Stimulated activated CD8-positive, alpha-beta memory T cell treated with anti-CD3 and anti-CD28 coated beads, Interleukin-15, amount 100 ng/mL, for 1 hour (primary cell): Measurements from ENCODE around the gene RFX2.
A peak's percentile ranks its signal among the peaks of the same experiment; 100 is the strongest.
"Not testable (repeated sequence)": the region's sequence is repeated elsewhere in the genome, so short reads cannot be mapped to it uniquely, and the experiment has no call there.

Experiments
- DNase-seq: peaks from one replicate; pipeline ENCODE4 v3.0.0-alpha.2; 2020; ENCODE audit warnings: low read depth

RFX2 gene

GRCh38 chr19:5971714-5972354 lies 138.5 kb downstream of the RFX2 start:
- no peak for DNase-seq

GRCh38 chr19:5969476-5969875 lies 140.8 kb downstream of the RFX2 start:
- no peak for DNase-seq

GRCh38 chr19:5968431-5969373 lies 141.6 kb downstream of the RFX2 start:
- no peak for DNase-seq

GRCh38 chr19:5967994-5968430 lies 142.3 kb downstream of the RFX2 start:
- DNase-seq, result no peak

GRCh38 chr19:5967571-5967970 lies 142.7 kb downstream of the RFX2 start:
- DNase-seq, result no peak

GRCh38 chr19:5966941-5967340 lies 143.4 kb downstream of the RFX2 start:
- DNase-seq, result no peak

GRCh38 chr19:5966215-5966614 lies 144.1 kb downstream of the RFX2 start:
- no peak for DNase-seq

GRCh38 chr19:5964816-5965565 lies 145.3 kb downstream of the RFX2 start:
- no peak for DNase-seq

GRCh38 chr19:5963855-5964254 lies 146.4 kb downstream of the RFX2 start:
- no peak for DNase-seq

GRCh38 chr19:5963259-5963658 lies 147.0 kb downstream of the RFX2 start:
- DNase-seq, result not testable (repeated sequence)

- DNase-seq, result peak; percentile 25
Observed at GRCh38 chr19:5961969-5962945, 148.0 kb downstream of the RFX2 start.

- not testable (repeated sequence) for DNase-seq
Observed at GRCh38 chr19:5961641-5961968, 148.7 kb downstream of the RFX2 start.

GRCh38 chr19:5960005-5961001 lies 150.0 kb downstream of the RFX2 start:
- no peak for DNase-seq

GRCh38 chr19:5959260-5960004 lies 150.9 kb downstream of the RFX2 start:
- no peak for DNase-seq

GRCh38 chr19:5958851-5959122 lies 151.5 kb downstream of the RFX2 start:
- no peak for DNase-seq

GRCh38 chr19:5958074-5958850 lies 152.0 kb downstream of the RFX2 start:
- no peak for DNase-seq

- no peak for DNase-seq
Observed at GRCh38 chr19:5957170-5957569, 153.1 kb downstream of the RFX2 start.

GRCh38 chr19:5956728-5957127 lies 153.6 kb downstream of the RFX2 start:
- DNase-seq, result no peak

- no peak for DNase-seq
Observed at GRCh38 chr19:5956323-5956722, 154.0 kb downstream of the RFX2 start.
